Endothelial cell of umbilical vein (primary cell): ENCODE measurements around the gene EYS. TPM values are rescaled to one million over a fixed set of nuclear protein-coding genes. Genes with fewer than 3 reads are reported as not detected.

Experiments used
- BruUV-seq: library from RNA; stranded (reverse); fragments of 400-500 nt; replicated peaks from 2 replicates; lab custom pipeline; 2021; lab: Mats Ljungman, UMichigan
- CTCF ChIA-PET: fragments of 300-600, 350-600 bp; sonication (Branson Sonifier 250); formaldehyde crosslinking; loops from one replicate; lab custom pipeline; 2021; ENCODE audit warnings: antibody characterized with exemption, inconsistent platforms; lab: Charles Lee
- POLR2A ChIA-PET: fragments of 300-600, 350-600 bp; sonication (Branson Sonifier 250); formaldehyde crosslinking; loops from one replicate; lab custom pipeline; 2021; ENCODE audit warnings: antibody characterized with exemption, inconsistent platforms; lab: Charles Lee
- DNase-seq: peaks from one replicate; pipeline ENCODE4 v3.0.0-alpha.2; 2011; ENCODE audit warnings: low read depth, low spot score
- FAIRE-seq: peaks from 2 replicates; lab custom pipeline; 2011; peaks lifted over from hg19 to GRCh38; lab: Jason Lieb, UNC
- H2AFZ ChIP-seq: 2 replicates; pipeline ENCODE4 v1.6.0; 2012; ENCODE audit warnings: low read depth, low read length, control low read depth, inconsistent platforms
- H3K27ac ChIP-seq: 2 replicates; pipeline ENCODE4 v1.5.1; 2011; ENCODE audit warnings: low read depth, mild to moderate bottlenecking, control low read depth, low read length, moderate library complexity; ENCODE audit not compliant: insufficient read depth
- H3K27me3 ChIP-seq, 2 experiments: 2 replicates each; pipeline versions ENCODE4 v1.6.0 to v1.6.1; 2011; ENCODE audit warnings: low read length in 2 of 2, mixed read lengths in 1 of 2; ENCODE audit not compliant: control insufficient read depth in 2 of 2, insufficient read depth in 2 of 2
- H3K36me3 ChIP-seq, 2 experiments: 2 replicates in 1 of 2; 3 replicates in 1 of 2; pipeline ENCODE4 v1.5.1; 2011; ENCODE audit warnings: low read length in 2 of 2, mild to moderate bottlenecking in 1 of 2, moderate library complexity in 1 of 2; ENCODE audit not compliant: control insufficient read depth in 2 of 2, insufficient read depth in 2 of 2; ENCODE audit errors: extremely low read depth in 1 of 2
- H3K4me1 ChIP-seq: 3 replicates; pipeline ENCODE4 v1.5.1; 2011; ENCODE audit warnings: mild to moderate bottlenecking, low read length; ENCODE audit not compliant: control insufficient read depth, insufficient read depth; ENCODE audit errors: extremely low read depth
- H3K4me2 ChIP-seq: 2 replicates; pipeline ENCODE4 v1.6.1; 2011; ENCODE audit warnings: low read length, control low read depth, mixed read lengths; ENCODE audit not compliant: insufficient read depth
- H3K4me3 ChIP-seq, 3 experiments: fragments of 200-600 bp in 1 of 3; sonication (generic), shearing (Covaris generic) in 1 of 3; replicated peaks in 1 of 3; 2 replicates each; pipeline ENCODE4 v1.5.1; 2011 to 2016; ENCODE audit warnings: control low read depth in 3 of 3, low read length in 3 of 3, mild to moderate bottlenecking in 2 of 3, inconsistent platforms in 1 of 3, low read depth in 1 of 3, moderate library complexity in 1 of 3; ENCODE audit not compliant: insufficient read depth in 1 of 3
- H3K79me2 ChIP-seq: 2 replicates; pipeline ENCODE4 v1.6.0; 2012; ENCODE audit warnings: low read length, inconsistent platforms; ENCODE audit not compliant: control insufficient read depth, insufficient read depth
- H3K9ac ChIP-seq: replicated peaks from 2 replicates; pipeline ENCODE3; 2011; ENCODE audit warnings: low read length, control low read depth; ENCODE audit not compliant: insufficient read depth; ENCODE audit errors: extremely low read depth
- H3K9me1 ChIP-seq: replicated peaks from 3 replicates; pipeline ENCODE4 v1.6.0; 2011; ENCODE audit warnings: mild to moderate bottlenecking, low read length; ENCODE audit not compliant: control insufficient read depth, insufficient read depth; ENCODE audit errors: extremely low read depth
- H3K9me3 ChIP-seq: replicated peaks from 2 replicates; pipeline ENCODE4 v1.5.1; 2012; ENCODE audit warnings: low read length, inconsistent platforms; ENCODE audit not compliant: control insufficient read depth, insufficient read depth
- H4K20me1 ChIP-seq: replicated peaks from 2 replicates; pipeline ENCODE3; 2011; ENCODE audit warnings: mild to moderate bottlenecking, low read length; ENCODE audit not compliant: control insufficient read depth, insufficient read depth; ENCODE audit errors: extremely low read depth
- CTCF ChIP-seq, 2 donors: IDR thresholded peaks; 1 replicate in 1 of 2; 2 replicates in 1 of 2; pipeline ENCODE4 v1.5.1; 2011; ENCODE audit warnings: low read length in 2 of 2, mild to moderate bottlenecking in 2 of 2, moderate library complexity in 2 of 2, control low read depth in 1 of 2, inconsistent platforms in 1 of 2, low read depth in 1 of 2; ENCODE audit not compliant: insufficient read depth in 1 of 2; ENCODE audit errors: extremely low read depth in 1 of 2
- EZH2 ChIP-seq: IDR thresholded peaks from 2 replicates; pipeline ENCODE4 v1.6.1; 2012; ENCODE audit warnings: borderline replicate concordance, low read depth, mild to moderate bottlenecking, moderate library complexity, low read length, inconsistent platforms; ENCODE audit not compliant: severe bottlenecking
- FOS ChIP-seq: IDR thresholded peaks from 2 replicates; pipeline ENCODE4 v1.6.1; 2011; ENCODE audit warnings: mild to moderate bottlenecking, low read length, moderate library complexity, borderline replicate concordance; ENCODE audit not compliant: insufficient read depth
- GATA2 ChIP-seq: IDR thresholded peaks from 2 replicates; pipeline ENCODE4 v1.7.0; 2011; ENCODE audit warnings: low read depth, mild to moderate bottlenecking, moderate library complexity, mixed read lengths, low read length; ENCODE audit not compliant: insufficient read length, insufficient read depth
- MYC ChIP-seq: IDR thresholded peaks from one replicate; pipeline ENCODE4 v1.6.1; 2011; ENCODE audit warnings: mild to moderate bottlenecking, low read depth, low read length
- POLR2AphosphoS5 ChIP-seq: IDR thresholded peaks from 2 replicates; pipeline ENCODE4 v1.6.1; 2012; ENCODE audit warnings: low read depth, mild to moderate bottlenecking, control low read depth, low read length, moderate library complexity; ENCODE audit not compliant: insufficient read depth
- dilution Hi-C: fragments of 300-500 bp; cut with MboI; formaldehyde crosslinking; loops from one replicate; pipeline ENCODE4 v1.15.0; 2019; ENCODE audit warnings: low sequenced_read_pairs; ENCODE audit not compliant: extremely low pct_ligation_motif_present
- intact Hi-C: fragments of 100-400 bp; cut with micrococcal nuclease; formaldehyde crosslinking; loops from one replicate; pipeline ENCODE4 v1.10.0; 2022
- polyA plus RNA-seq, 4 experiments: library from polyadenylated mRNA; depleted of rRNA in 3 of 4; stranded (reverse) in 3 of 4; unstranded in 1 of 4; fragments of >200 nt; gene quantifications; 2 replicates each; pipeline versions ENCODE4 v1.2.1 to v1.2.3, GENCODE V29; 2011 to 2012; ENCODE audit warnings: missing spikeins in 1 of 4
- total RNA-seq: library from RNA; stranded (reverse); gene quantifications from 2 replicates; pipeline ENCODE4 v1.2.3, GENCODE V29; 2021
- TF ChIP-seq, protein P1 (sequence below): IDR thresholded peaks from 2 replicates; pipeline ENCODE4 v1.6.1; 2011; ENCODE audit not compliant: insufficient read depth, insufficient read length

The EYS gene
- total and polyA plus RNA-seq, 2 donors (not counting 3 experiments of a cell fraction or from before 2014, with no cell fraction given) = 0.01 to 0.27 TPM

DNA sequence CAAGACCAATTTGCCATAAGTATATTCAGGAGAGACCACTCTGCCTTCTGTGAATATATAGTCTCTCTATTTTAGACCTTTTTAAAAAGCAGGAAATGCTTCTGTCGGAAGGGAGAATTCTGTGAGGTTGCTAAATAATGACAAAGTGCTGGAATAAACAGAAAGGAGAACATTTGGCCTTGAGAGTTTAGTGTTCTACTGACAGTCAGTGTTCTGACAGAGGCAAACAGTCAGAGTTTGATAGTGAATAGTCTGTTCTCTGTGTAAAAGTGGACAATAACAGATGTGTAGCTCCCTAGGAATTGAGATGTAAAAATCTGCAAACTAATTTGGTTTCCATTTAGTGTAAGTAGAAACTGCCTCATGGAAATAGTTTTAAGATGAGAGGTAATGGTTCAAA lies 1850.8 kb downstream of the EYS start:
- dilution Hi-C loops (no loop called here), intact Hi-C loops (no loop called here)
- H3K27ac ChIP-seq = no peak overlapping the region
- no peaks in the 10 kb centered on the region for H3K9me1 ChIP-seq
- no peaks in the 10 kb centered on the region for H3K27me3 ChIP-seq
- FAIRE-seq = no peak
- no peaks in the 10 kb centered on the region for H3K79me2 ChIP-seq
- no peak overlapping the region for H3K4me3 ChIP-seq
- no peaks in the 10 kb centered on the region for H3K36me3 ChIP-seq
- no peaks in the 10 kb centered on the region for H3K9me3 ChIP-seq
- no TSS peak for BruUV-seq
- no peak overlapping the region for H3K9ac ChIP-seq
- no peak overlapping the region for H2AFZ ChIP-seq
- CTCF ChIA-PET = no interaction called here
- H4K20me1 ChIP-seq = no peaks in the 10 kb centered on the region
- TF ChIP-seq, protein P1, sequence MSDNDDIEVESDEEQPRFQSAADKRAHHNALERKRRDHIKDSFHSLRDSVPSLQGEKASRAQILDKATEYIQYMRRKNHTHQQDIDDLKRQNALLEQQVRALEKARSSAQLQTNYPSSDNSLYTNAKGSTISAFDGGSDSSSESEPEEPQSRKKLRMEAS = no peak
- TF ChIP-seq GATA2 = no peak
- no peak for TF ChIP-seq EZH2
- TF ChIP-seq MYC = no peak
- no peak for TF ChIP-seq FOS
- no peak for TF ChIP-seq POLR2AphosphoS5
- TF ChIP-seq CTCF (IDR thresholded peaks at IDR 0.05; ENCODE audit: extremely low read depth in 1 of 2, insufficient read depth in 1 of 2, low read depth in 1 of 2, low read length in 2 of 2) = no peak
- no peaks in the 10 kb centered on the region for H3K4me1 ChIP-seq
- DNase-seq = no peak
- POLR2A ChIA-PET = no interaction called here
- H3K4me2 ChIP-seq = no peak overlapping the region
